Endothelial cell of umbilical vein (primary cell): ENCODE data around the gene TMEM87B. TPM values are rescaled to one million over a fixed set of nuclear protein-coding genes. Genes with fewer than 3 reads are reported as not detected.
A peak's percentile ranks its signal among the peaks of the same experiment; 100 is the strongest.

Experiments used
- BruUV-seq: library from RNA; stranded (reverse); fragments of 400-500 nt; replicated peaks from 2 replicates; lab custom pipeline; 2021; lab: Mats Ljungman, UMichigan
- CTCF ChIA-PET: fragments of 300-600, 350-600 bp; sonication (Branson Sonifier 250); formaldehyde crosslinking; loops from one replicate; lab custom pipeline; 2021; ENCODE audit warnings: antibody characterized with exemption, inconsistent platforms; lab: Charles Lee
- POLR2A ChIA-PET: fragments of 300-600, 350-600 bp; sonication (Branson Sonifier 250); formaldehyde crosslinking; loops from one replicate; lab custom pipeline; 2021; ENCODE audit warnings: antibody characterized with exemption, inconsistent platforms; lab: Charles Lee
- DNase-seq: peaks from one replicate; pipeline ENCODE4 v3.0.0-alpha.2; 2011; ENCODE audit warnings: low read depth, low spot score
- FAIRE-seq: peaks from 2 replicates; lab custom pipeline; 2011; peaks lifted over from hg19 to GRCh38; lab: Jason Lieb, UNC
- H2AFZ ChIP-seq: 2 replicates; pipeline ENCODE4 v1.6.0; 2012; ENCODE audit warnings: low read depth, low read length, control low read depth, inconsistent platforms
- H3K27ac ChIP-seq: 2 replicates; pipeline ENCODE4 v1.5.1; 2011; ENCODE audit warnings: low read depth, mild to moderate bottlenecking, control low read depth, low read length, moderate library complexity; ENCODE audit not compliant: insufficient read depth
- H3K27me3 ChIP-seq, 2 experiments: 2 replicates each; pipeline versions ENCODE4 v1.6.0 to v1.6.1; 2011; ENCODE audit warnings: low read length in 2 of 2, mixed read lengths in 1 of 2; ENCODE audit not compliant: control insufficient read depth in 2 of 2, insufficient read depth in 2 of 2
- H3K36me3 ChIP-seq, 2 experiments: 2 replicates in 1 of 2; 3 replicates in 1 of 2; pipeline ENCODE4 v1.5.1; 2011; ENCODE audit warnings: low read length in 2 of 2, mild to moderate bottlenecking in 1 of 2, moderate library complexity in 1 of 2; ENCODE audit not compliant: control insufficient read depth in 2 of 2, insufficient read depth in 2 of 2; ENCODE audit errors: extremely low read depth in 1 of 2
- H3K4me1 ChIP-seq: 3 replicates; pipeline ENCODE4 v1.5.1; 2011; ENCODE audit warnings: mild to moderate bottlenecking, low read length; ENCODE audit not compliant: control insufficient read depth, insufficient read depth; ENCODE audit errors: extremely low read depth
- H3K4me2 ChIP-seq: 2 replicates; pipeline ENCODE4 v1.6.1; 2011; ENCODE audit warnings: low read length, control low read depth, mixed read lengths; ENCODE audit not compliant: insufficient read depth
- H3K4me3 ChIP-seq, 3 experiments: fragments of 200-600 bp in 1 of 3; sonication (generic), shearing (Covaris generic) in 1 of 3; replicated peaks in 1 of 3; 2 replicates each; pipeline ENCODE4 v1.5.1; 2011 to 2016; ENCODE audit warnings: control low read depth in 3 of 3, low read length in 3 of 3, mild to moderate bottlenecking in 2 of 3, inconsistent platforms in 1 of 3, low read depth in 1 of 3, moderate library complexity in 1 of 3; ENCODE audit not compliant: insufficient read depth in 1 of 3
- H3K79me2 ChIP-seq: 2 replicates; pipeline ENCODE4 v1.6.0; 2012; ENCODE audit warnings: low read length, inconsistent platforms; ENCODE audit not compliant: control insufficient read depth, insufficient read depth
- H3K9ac ChIP-seq: replicated peaks from 2 replicates; pipeline ENCODE3; 2011; ENCODE audit warnings: low read length, control low read depth; ENCODE audit not compliant: insufficient read depth; ENCODE audit errors: extremely low read depth
- H3K9me1 ChIP-seq: replicated peaks from 3 replicates; pipeline ENCODE4 v1.6.0; 2011; ENCODE audit warnings: mild to moderate bottlenecking, low read length; ENCODE audit not compliant: control insufficient read depth, insufficient read depth; ENCODE audit errors: extremely low read depth
- H3K9me3 ChIP-seq: replicated peaks from 2 replicates; pipeline ENCODE4 v1.5.1; 2012; ENCODE audit warnings: low read length, inconsistent platforms; ENCODE audit not compliant: control insufficient read depth, insufficient read depth
- H4K20me1 ChIP-seq: replicated peaks from 2 replicates; pipeline ENCODE3; 2011; ENCODE audit warnings: mild to moderate bottlenecking, low read length; ENCODE audit not compliant: control insufficient read depth, insufficient read depth; ENCODE audit errors: extremely low read depth
- EZH2 ChIP-seq: IDR thresholded peaks from 2 replicates; pipeline ENCODE4 v1.6.1; 2012; ENCODE audit warnings: borderline replicate concordance, low read depth, mild to moderate bottlenecking, moderate library complexity, low read length, inconsistent platforms; ENCODE audit not compliant: severe bottlenecking
- GATA2 ChIP-seq: IDR thresholded peaks from 2 replicates; pipeline ENCODE4 v1.7.0; 2011; ENCODE audit warnings: low read depth, mild to moderate bottlenecking, moderate library complexity, mixed read lengths, low read length; ENCODE audit not compliant: insufficient read length, insufficient read depth
- JUN ChIP-seq: IDR thresholded peaks from 2 replicates; pipeline ENCODE4 v1.6.1; 2011; ENCODE audit warnings: borderline replicate concordance, low read depth; ENCODE audit not compliant: insufficient read length, insufficient read depth
- MAX ChIP-seq: IDR thresholded peaks from 2 replicates; pipeline ENCODE4 v1.6.1; 2011; ENCODE audit not compliant: insufficient read depth, insufficient read length
- MYC ChIP-seq: IDR thresholded peaks from one replicate; pipeline ENCODE4 v1.6.1; 2011; ENCODE audit warnings: mild to moderate bottlenecking, low read depth, low read length
- POLR2A ChIP-seq: IDR thresholded peaks from 2 replicates; pipeline ENCODE4 v1.6.1; 2012; ENCODE audit warnings: low read depth, mild to moderate bottlenecking, control low read depth, low read length
- POLR2AphosphoS5 ChIP-seq: IDR thresholded peaks from 2 replicates; pipeline ENCODE4 v1.6.1; 2012; ENCODE audit warnings: low read depth, mild to moderate bottlenecking, control low read depth, low read length, moderate library complexity; ENCODE audit not compliant: insufficient read depth
- dilution Hi-C: fragments of 300-500 bp; cut with MboI; formaldehyde crosslinking; loops from one replicate; pipeline ENCODE4 v1.15.0; 2019; ENCODE audit warnings: low sequenced_read_pairs; ENCODE audit not compliant: extremely low pct_ligation_motif_present
- intact Hi-C: fragments of 100-400 bp; cut with micrococcal nuclease; formaldehyde crosslinking; loops from one replicate; pipeline ENCODE4 v1.10.0; 2022
- polyA plus RNA-seq, 4 experiments: library from polyadenylated mRNA; depleted of rRNA in 3 of 4; stranded (reverse) in 3 of 4; unstranded in 1 of 4; fragments of >200 nt; gene quantifications; 2 replicates each; pipeline versions ENCODE4 v1.2.1 to v1.2.3, GENCODE V29; 2011 to 2012; ENCODE audit warnings: missing spikeins in 1 of 4
- total RNA-seq: library from RNA; stranded (reverse); gene quantifications from 2 replicates; pipeline ENCODE4 v1.2.3, GENCODE V29; 2021
- TF ChIP-seq, protein P1 (sequence below), 2 donors: IDR thresholded peaks; 1 replicate in 1 of 2; 2 replicates in 1 of 2; pipeline ENCODE4 v1.5.1; 2011; ENCODE audit warnings: low read length in 2 of 2, mild to moderate bottlenecking in 2 of 2, moderate library complexity in 2 of 2, control low read depth in 1 of 2, inconsistent platforms in 1 of 2, low read depth in 1 of 2; ENCODE audit not compliant: insufficient read depth in 1 of 2; ENCODE audit errors: extremely low read depth in 1 of 2

TMEM87B gene
- total and polyA plus RNA-seq, 2 donors (not counting 3 experiments of a cell fraction or from before 2014, with no cell fraction given): 17.6 to 21.5 TPM

- Histone ChIP-seq H4K20me1 (no peaks in the 10 kb centered on the region), H3K27ac (peak overlapping the region; percentile 71), H3K4me2 (peak overlapping the region; percentile 95), H2AFZ (no peak overlapping the region), H3K4me3 (peak overlapping the region; percentile 45 to 83 (median 81)), H3K9ac (peak overlapping the region; percentile 92), H3K36me3 (no peaks in the 10 kb centered on the region), H3K27me3 (no peaks in the 10 kb centered on the region), H3K9me3 (no peaks in the 10 kb centered on the region), H3K4me1 (peaks cover 33% of the 10 kb centered on the region), H3K9me1 (no peaks in the 10 kb centered on the region), H3K79me2 (peaks cover 24% of the 10 kb centered on the region)
- DNase-seq (no peak), FAIRE-seq (no peak)
- intact Hi-C loops (loop anchor here (1.0 to 5.0 kb wide), 6 partner anchors 19 to 526 kb away; partner anchors contain the start of genes CHCHD5, ZC3H6 and ZC3H8), dilution Hi-C loops (no loop called here)
- TF ChIP-seq GATA2 (peak; percentile 27), JUN (no peak), EZH2 (no peak), POLR2A (peak; percentile 58), MYC (no peak), POLR2AphosphoS5 (peak; percentile 23), MAX (no peak)
- TF ChIP-seq, protein P1, sequence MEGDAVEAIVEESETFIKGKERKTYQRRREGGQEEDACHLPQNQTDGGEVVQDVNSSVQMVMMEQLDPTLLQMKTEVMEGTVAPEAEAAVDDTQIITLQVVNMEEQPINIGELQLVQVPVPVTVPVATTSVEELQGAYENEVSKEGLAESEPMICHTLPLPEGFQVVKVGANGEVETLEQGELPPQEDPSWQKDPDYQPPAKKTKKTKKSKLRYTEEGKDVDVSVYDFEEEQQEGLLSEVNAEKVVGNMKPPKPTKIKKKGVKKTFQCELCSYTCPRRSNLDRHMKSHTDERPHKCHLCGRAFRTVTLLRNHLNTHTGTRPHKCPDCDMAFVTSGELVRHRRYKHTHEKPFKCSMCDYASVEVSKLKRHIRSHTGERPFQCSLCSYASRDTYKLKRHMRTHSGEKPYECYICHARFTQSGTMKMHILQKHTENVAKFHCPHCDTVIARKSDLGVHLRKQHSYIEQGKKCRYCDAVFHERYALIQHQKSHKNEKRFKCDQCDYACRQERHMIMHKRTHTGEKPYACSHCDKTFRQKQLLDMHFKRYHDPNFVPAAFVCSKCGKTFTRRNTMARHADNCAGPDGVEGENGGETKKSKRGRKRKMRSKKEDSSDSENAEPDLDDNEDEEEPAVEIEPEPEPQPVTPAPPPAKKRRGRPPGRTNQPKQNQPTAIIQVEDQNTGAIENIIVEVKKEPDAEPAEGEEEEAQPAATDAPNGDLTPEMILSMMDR (IDR thresholded peaks at IDR 0.05; ENCODE audit: extremely low read depth in 1 of 2, insufficient read depth in 1 of 2, low read depth in 1 of 2, low read length in 2 of 2): no peak
- POLR2A ChIA-PET: no interaction called here
- BruUV-seq: no TSS peak
- CTCF ChIA-PET: no interaction called here
Observed at GRCh38 chr2:112056626-112056987, 1.5 kb downstream of the TMEM87B start.
